ENCODE data around the gene XDH. TPM values are rescaled to one million over a fixed set of nuclear protein-coding genes. Genes with fewer than 3 reads are reported as not detected.

Gene XDH
- total and polyA plus RNA-seq, 9 of the 15 experiments (the other 6 are each of a cell fraction or from before 2014, with no cell fraction given) = 0.04 to 0.06 TPM; not detected in 7

GRCh38 chr2:31380243-31380642 is 34.3 kb downstream of the XDH start (continued):
- TF ChIP-seq, protein P1, sequence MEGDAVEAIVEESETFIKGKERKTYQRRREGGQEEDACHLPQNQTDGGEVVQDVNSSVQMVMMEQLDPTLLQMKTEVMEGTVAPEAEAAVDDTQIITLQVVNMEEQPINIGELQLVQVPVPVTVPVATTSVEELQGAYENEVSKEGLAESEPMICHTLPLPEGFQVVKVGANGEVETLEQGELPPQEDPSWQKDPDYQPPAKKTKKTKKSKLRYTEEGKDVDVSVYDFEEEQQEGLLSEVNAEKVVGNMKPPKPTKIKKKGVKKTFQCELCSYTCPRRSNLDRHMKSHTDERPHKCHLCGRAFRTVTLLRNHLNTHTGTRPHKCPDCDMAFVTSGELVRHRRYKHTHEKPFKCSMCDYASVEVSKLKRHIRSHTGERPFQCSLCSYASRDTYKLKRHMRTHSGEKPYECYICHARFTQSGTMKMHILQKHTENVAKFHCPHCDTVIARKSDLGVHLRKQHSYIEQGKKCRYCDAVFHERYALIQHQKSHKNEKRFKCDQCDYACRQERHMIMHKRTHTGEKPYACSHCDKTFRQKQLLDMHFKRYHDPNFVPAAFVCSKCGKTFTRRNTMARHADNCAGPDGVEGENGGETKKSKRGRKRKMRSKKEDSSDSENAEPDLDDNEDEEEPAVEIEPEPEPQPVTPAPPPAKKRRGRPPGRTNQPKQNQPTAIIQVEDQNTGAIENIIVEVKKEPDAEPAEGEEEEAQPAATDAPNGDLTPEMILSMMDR (IDR thresholded peaks at IDR 0.05 in 2 of 3, conservative IDR thresholded peaks at IDR 0.05 in 1 of 3; ENCODE audit: insufficient read depth in 2 of 3, low read depth in 1 of 3, low read length in 3 of 3) = no peak
- TF ChIP-seq ATF6 (CRISPR knock-in tag; IDR thresholded peaks at IDR 0.05) (no peak), HLTF (IDR thresholded peaks at IDR 0.05) (no peak)

DNA sequence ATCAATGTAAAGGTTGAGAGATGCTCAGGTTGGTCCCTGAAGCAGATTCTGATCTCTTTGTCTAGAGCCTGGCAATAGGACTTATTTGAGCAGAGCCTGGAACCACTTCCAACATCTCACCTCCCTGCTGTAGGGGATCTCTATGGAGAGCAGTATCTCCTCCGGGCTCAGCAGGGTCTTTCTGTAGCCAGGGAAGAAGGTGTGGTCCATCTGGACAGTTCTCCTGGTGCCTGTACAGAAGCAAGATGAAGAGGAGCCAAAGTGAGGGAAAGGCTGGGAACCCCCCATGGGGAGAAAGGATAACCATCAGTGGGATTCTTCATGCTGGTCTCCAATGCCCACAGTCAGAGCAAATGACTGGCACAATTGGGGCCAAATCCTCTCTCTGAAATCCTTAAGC is 34.8 kb downstream of the XDH start:
- BruUV-seq (replicated peaks) = no TSS peak
- Histone ChIP-seq H3K27ac (ENCODE audit: extremely low read depth, low read depth, low read length) (no peak overlapping the region), H3K4me3 (no peak overlapping the region), H3K9ac (ENCODE audit: insufficient read depth in 1 of 2, low read depth in 2 of 2, low read length in 2 of 2) (no peak overlapping the region), H3K79me2 (ENCODE audit: control insufficient read depth, insufficient read depth, low read length) (no peaks in the 10 kb centered on the region), H3K9me1 (ENCODE audit: control insufficient read depth, insufficient read depth, low read length) (no peaks in the 10 kb centered on the region), H2AFZ (ENCODE audit: low read depth, low read length) (no peak overlapping the region), H4K20me1 (replicated peaks; ENCODE audit: control insufficient read depth, insufficient read depth, low read length) (0 out of 2 replicates have a peak, but pooled peaks cover 3% of the 10 kb centered on the region), H3K36me3 (ENCODE audit: control insufficient read depth, insufficient read depth, low read length) (no peaks in the 10 kb centered on the region), H3K27me3 (ENCODE audit: control insufficient read depth in 2 of 2, insufficient read depth in 2 of 2, low read length in 2 of 2) (peaks cover 0 to 24% of the 10 kb centered on the region in 2 experiments; a peak in 2 of 5 replicates), H3K9me3 (replicated peaks; ENCODE audit: control insufficient read depth, insufficient read depth, low read depth, low read length) (no peaks in the 10 kb centered on the region), H3K4me1 (replicated peaks in 1 of 2; ENCODE audit: control insufficient read depth in 2 of 2, insufficient read depth in 2 of 2, low read length in 2 of 2) (no peaks in the 10 kb centered on the region), H3K4me2 (ENCODE audit: insufficient read depth, low read length) (no peak overlapping the region)
- no peak for FAIRE-seq
- 0% methylated on average over 1 of the region's 1 CpG for WGBS (ENCODE audit: insufficient coverage, low coverage, missing lambda C conversion rate)
- intact Hi-C loops (cut with micrococcal nuclease) (no loop called here), in situ Hi-C loops (cut with MboI) (no loop called here)
- POLR2A ChIA-PET = no interaction called here
- CTCF ChIA-PET (ENCODE audit: low intra/inter-chr PET ratio) = no interaction called here
- ATAC-seq = no peak
- TF ChIP-seq CC2D1A (IDR thresholded peaks at IDR 0.05) (no peak), ZNF41 (CRISPR knock-in tag; conservative IDR thresholded peaks at IDR 0.05) (no peak), SMAD3 (CRISPR knock-in tag; conservative IDR thresholded peaks at IDR 0.05) (no peak), ZNF282 (CRISPR knock-in tag; IDR thresholded peaks at IDR 0.05) (no peak), SIN3B (IDR thresholded peaks at IDR 0.05; ENCODE audit: low read depth) (no peak)
- TF ChIP-seq, protein P2, sequence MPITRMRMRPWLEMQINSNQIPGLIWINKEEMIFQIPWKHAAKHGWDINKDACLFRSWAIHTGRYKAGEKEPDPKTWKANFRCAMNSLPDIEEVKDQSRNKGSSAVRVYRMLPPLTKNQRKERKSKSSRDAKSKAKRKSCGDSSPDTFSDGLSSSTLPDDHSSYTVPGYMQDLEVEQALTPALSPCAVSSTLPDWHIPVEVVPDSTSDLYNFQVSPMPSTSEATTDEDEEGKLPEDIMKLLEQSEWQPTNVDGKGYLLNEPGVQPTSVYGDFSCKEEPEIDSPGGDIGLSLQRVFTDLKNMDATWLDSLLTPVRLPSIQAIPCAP (CRISPR knock-in tag; IDR thresholded peaks at IDR 0.05; ENCODE audit: borderline replicate concordance) = no peak
- no peak for DNase-seq (ENCODE audit: extremely low read depth in 1 of 4, low spot score in 3 of 4)

Measured in K562 (cell line).